ENCODE results near the gene CACNA1B.
"Not testable (repeated sequence)": the region's sequence is repeated elsewhere in the genome, so short reads cannot be mapped to it uniquely, and the experiment has no call there.

CACNA1B gene

DNA sequence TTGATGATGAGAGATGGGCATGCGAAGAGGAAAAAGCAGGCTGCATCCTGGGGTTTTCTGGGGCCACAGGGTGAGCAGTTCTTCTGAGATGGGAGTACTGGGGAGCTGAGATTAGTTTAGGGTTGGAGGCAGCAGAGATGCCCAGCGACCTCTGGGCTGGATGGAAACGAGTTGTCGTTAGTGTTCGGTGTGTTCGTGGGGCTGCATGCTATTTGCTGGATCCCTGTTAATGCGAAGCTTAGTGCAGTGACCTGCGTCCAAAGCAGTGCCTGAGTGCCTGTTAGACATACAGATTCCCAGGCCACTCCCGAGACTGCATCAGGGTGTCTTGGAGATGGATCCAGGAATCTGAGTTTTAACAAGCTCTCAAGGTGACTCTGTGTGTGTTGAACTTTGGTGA is 201.3 kb downstream of the CACNA1B start:
- DNase-seq, result no peak

DNA sequence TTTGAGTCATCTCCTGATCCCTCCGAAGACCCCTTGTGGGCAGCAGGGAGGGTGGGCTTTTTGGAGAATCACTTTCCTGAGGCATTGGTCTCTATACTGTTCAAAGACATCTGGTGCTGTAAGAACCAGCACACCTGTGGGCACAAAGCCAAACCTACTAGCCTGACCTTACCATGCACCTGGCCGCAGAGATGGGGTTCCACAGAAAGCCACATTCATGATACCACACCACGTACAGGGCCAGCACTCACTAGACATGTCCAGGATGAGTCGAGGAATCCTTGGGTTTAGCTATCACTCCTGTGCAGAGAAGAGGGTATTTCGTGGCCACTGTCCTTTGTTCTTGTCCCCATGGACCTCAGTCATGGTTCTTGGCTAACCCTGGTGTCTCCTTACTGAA is 203.4 kb downstream of the CACNA1B start:
- DNase-seq, result no peak

DNA sequence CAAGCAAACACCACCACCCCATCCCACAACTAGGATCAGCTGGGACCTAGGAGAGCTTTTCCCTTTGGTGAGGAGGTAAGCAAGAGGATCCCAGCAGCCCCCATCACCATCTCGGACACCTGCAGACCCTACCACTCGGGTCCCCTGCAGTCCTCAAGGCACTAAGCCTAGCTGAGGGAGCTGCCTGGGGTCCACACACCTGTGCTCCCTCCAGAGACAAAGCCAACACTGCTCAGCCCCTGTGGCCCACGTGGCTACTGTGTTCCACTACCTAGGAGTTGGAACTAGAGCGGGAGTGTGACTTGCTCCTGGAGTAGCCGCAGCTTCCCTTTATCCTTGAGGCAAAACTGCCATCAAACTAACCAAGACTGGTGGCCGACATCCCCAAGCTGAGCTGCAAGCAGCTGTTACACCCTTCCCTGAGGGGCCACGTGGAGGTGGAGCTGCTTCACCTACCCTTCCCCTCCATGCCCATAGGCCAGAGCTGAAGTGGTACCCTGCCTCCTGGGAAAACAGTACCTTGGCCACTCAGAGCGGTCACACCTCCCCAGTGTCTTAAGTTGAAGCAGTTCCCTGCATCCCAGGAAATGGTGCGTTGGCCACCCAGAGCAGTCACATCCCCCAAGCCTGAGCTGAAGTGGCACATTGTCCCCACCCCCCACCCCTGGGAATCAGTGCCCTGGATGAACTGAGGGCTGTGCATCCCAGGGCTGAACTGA is 205.5 kb downstream of the CACNA1B start:
- no peak for DNase-seq

DNA sequence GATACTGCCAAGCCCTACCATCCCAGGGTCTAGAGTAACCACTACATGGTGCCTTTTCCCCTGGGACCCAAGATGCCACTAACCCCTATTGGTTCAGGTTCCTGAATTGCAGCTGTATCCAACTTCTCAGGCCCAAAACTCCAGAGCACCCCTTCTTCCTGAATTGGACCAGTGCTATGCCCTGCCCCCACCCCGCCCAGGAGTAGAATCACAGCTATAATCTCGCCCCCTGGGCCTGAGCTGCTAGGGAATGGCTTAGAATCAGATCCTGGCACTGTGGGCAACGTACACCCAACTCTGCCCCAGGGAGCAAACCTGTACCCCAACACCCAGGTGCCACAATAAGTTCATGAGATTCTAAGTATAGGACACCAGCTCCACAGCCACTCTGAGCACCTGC is 206.3 kb downstream of the CACNA1B start:
- no peak for DNase-seq

DNA sequence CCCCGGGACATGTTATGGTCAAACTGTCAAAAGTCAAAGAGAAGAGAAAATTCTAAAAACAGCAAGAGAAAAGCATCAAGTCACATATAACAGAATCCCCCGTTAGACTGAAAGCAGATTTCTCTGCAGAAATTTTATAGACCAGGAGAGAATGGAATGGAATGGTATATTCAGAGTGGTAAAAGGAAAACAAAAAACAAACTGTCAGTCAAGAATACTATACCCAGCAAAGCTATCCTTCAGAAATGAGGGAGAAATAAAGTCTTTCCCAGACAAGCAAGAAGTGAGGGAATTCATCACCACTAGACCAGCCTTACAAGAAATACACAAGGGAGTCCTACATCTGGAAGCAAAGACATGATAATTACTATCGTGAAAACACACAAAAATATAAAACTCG is 208.0 kb downstream of the CACNA1B start:
- no peak for DNase-seq

DNA sequence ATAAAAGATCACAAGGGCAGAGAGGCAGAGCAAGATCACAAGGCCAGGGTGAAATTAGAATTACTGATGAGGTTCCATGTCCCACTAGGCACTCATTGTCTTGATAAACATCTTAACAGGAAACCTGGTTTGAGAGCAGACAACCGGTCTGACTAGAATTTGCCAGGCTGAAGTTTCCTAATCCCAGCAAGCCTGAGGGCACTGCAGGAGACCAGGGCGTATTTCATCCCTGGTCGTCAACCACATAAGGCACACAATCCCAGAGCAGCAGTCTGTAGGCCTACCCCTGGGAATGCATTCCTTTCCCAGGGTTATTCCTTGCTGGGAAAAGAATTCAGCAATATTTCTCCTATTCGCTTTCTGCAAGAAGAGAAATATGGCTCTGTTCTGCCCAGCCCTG is 214.5 kb downstream of the CACNA1B start:
- not testable (repeated sequence) for DNase-seq

DNA sequence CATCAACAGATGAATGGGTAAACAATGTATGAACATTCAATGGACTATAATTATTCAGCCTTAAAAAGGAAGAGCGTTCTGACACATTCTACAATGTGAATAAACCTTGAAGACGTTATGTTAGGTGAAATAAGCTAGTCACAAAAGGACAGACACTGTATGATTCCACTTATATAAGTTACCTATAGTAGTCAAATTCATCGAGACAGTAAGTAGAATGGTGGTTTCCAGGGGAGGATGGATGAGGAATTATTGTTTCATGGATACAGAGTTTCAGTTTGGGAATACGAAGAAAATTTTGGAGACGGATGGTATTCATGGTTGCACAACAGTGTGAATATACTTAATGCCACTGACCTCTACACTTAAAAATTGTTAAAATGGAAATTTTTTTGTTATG is 216.4 kb downstream of the CACNA1B start:
- no peak for DNase-seq

DNA sequence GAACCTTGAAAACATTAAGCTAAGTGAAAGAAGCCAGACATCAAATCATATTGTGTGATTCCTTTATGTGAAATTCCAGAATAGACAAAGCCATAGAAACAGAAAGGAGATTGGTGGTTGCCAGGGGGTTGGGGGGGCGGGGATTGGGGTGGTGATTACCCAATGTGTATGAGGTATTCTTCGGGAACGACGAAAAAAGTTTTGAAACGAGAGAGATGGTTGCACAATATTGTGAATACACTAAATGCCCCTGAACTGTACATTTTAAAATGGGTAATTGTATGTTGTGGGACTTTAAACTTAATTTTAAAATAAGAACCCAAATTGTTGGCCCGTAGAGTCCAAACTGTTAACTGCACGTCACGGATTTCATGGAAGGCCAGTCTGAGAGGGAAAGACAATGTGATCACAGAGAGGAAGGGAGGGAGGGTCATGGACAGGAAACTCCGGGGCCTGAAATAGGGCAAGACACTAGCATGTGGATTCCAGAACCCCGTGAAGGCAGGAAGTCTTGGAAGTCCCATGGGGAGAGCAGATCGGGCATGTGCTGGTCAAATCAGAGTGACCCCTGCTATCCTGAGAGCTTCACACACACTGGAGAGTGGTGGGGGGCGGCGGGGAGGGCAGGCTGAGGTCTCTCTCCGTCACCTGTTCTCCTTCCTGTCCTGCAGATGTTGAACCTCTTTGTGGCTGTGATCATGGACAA is 218.4 kb downstream of the CACNA1B start:
- no peak for DNase-seq

DNA sequence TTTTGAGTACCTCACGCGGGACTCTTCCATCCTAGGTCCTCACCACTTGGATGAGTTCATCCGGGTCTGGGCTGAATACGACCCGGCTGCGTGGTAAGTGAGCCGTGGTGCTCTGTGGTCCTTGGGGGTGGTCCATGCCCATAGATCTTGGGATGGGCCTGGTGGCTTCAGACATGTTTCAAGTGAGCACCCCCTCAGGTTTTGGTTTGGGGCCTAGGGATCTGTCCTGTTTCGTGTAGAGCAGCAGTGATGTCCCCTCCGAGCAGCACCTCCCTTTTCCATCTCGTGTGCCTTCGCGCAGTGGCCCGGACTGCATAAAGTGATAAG is 218.9 kb downstream of the CACNA1B start:
- no peak for DNase-seq

DNA sequence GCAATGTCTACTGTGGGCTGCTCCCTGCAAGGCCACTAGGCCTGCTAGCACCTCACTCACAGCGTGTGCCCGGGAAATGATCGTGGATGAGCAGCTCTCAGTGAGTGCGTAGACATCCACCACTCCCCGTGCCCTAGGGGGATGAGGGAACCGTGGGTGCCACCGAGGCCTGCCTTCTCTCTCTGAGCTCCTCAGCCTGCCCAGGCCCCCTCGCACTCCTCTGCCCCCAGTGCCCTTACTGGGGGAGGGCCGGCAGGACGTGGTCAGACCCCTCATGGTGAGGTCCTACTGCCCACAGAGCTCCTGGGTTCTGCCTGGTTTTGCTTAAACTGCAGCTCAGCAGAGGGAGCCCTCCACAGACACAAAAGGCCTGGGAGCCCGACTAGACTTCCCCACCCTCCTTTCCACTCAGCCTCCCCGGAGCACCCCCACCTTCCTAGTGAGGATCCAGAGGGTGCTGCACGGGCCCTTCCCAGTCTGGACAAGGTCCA is 220.0 kb downstream of the CACNA1B start:
- no peak for DNase-seq

DNA sequence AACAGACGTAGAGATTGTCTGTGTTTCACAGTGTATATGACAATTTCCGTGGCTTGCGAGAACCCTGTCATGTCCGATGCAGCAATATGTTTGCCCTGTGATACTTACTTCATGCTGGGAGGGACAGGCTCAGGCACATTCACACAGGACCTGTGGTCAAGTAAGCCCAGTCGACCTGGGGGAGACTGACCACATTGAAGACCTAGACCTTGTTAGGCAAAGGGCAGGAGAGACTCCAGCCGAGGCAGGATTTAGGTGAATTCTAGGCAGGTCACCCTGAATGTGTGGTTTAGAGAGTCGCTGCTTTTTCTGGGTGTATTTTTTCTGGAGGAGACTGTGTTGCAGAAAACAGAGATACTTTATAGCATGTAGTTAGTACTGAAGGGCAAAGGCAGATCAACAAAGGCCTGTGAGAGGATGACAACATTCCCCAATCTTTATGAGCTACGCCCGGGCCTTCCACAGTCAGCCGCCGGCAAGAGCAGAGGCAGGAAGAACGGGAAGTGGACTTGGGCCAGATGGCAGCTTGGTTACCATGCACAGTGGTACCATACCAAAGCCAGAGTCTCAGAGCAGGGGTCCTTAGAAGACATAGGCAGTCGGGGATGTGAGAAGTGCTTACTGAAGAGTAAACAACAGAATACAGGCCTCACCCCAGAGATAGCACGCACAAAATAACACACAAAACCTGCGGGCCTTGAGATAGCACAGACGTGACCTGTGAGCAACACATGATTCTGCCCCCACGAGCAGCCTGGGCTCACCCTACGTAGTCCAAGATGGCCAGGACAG is 220.7 kb downstream of the CACNA1B start:
- DNase-seq, result no peak

DNA sequence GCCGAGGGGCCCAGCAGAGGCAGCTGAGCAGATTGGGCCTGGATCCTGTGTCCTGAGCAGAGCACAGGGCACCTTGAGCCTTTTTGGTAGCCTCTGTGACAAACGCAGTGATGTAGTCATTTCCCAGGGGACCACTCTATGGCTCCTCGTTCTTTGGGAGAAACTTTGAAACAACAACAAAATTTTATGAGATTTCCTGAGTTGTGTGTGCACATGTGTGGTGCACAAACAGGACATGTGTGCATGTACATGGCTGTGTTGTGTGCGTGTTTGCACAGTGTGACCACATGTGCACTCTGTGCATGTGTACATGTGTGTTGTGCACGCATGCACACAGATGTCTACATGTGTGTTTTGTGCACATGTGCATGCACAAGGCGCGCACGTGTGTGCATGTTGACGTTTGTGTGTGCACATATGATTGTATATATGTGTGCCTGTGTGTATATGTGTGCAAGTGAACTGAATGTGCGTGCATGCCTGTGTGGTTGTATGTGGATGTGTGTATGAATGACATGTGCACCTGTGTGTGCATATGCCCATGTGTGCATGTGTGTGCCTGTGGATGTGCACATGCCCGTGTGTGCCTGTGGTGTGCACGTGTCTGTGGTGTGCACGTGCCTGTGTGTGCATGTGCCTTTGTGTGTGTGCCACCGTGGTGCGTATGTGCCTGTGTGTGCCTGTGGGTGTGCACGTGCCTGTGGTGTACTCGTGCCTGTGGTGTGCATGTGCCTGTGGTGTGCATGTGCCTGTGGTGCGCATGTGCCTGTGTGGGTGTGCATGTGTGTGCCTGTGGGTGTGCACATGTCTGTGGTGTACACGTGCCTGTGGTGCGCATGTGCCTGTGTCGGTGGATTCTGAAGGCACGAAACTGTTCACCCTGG is 221.6 kb downstream of the CACNA1B start:
- DNase-seq, result no peak

DNA sequence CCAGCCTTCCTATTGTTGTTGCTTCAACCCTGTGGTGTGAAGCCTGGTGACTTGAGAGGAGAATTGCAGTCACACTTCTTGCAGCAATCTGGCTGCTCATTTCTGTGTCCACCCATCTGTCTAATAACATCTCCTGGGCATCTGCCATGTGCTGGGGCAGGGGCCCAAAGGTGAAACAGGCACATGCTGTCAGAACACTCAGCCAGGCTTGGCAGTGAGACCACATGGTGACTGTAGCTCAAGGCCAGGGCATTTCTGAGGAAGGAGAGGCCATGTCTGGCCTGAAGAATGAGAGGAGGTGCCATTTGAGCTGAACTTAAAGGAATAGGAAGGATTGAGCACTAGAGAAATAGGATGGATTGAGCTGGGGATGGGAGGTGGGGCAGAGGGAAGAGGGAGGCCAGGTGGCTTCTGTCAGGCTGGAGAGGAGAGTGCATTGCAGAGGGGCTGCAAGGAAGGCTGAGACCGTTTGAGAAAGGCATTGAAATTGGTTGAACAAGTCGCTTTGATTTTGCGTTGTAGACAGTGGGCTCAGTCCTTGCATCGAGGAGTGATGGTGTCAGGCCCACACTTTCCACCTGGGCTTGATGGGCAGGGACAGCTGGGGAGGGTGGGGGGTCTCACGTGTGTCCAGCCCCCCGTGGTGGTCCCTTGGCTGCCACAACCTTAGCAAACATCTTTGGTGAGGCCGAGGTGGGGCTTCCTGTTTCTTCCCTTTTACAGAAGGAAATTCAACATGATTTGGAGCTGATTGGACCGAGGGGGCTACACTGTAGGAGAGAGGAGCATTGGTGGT is 222.4 kb downstream of the CACNA1B start:
- no peak for DNase-seq

DNA sequence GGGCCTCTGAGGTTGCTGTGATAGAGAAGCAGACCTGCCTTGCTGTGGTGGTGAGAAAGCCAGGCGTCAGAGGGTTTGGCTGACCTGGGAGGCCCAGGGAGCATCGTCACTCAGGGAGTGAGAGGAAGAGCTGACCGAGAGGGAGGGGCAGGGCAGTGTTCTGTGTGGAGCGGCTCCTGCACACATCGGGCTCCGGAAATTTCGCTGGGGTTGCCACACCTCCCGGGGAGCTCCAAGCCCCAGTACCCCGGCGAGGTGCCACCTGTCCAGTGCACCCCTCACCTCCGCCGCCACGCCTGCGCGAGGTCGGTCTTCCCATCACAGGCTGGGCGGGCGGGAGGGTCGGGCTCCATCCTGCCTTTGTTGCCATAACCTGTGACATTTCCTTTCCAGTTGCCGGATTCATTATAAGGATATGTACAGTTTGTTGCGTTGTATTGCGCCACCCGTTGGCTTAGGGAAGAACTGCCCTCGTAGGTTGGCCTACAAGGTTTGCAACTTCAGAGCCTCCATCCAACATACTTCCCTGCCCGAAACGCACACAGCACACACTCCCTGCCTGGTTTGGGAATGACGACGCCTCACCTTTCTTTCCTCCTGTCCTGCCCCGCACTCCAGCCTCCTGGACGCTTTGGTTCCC is 223.2 kb downstream of the CACNA1B start:
- no peak for DNase-seq

DNA sequence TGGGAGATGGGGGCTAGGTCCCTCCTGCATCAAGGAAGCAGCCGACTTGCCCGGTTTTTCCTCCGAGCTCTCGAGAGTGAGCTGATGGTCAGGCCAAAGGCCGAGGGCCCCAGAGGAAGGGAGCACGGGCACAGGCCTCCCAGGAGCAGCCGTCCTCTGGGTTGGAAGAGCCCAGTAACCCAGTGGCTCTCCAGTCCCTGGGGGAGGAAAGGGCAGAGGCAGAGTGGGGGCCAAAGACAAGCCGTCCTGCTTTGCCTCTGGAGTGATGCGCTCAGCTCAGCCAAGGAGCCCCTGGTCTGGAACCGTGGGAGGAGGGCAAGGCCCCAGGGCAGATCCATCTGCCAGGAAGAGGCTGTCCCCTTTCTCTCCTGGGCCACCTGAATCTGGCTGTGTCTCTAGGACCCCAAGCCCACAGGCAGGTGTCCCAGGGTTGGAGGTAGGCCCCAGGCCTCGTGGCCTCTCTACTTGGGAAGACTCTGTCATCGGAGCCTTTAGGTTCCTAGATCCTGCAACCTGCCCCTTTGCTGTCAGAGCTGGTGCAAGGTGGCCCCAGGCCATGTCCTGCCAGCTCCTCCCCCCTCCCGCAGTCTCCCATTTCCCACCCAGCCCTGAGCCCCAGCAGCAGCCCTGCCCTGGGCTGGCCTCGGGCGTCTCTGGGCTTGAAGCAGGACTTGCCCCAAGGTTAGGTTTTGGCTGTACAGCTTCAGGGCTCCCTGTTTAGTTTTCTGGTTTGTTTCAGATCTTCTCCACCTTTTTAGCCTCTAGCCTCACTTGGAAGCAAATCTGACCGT is 224.1 kb downstream of the CACNA1B start:
- no peak for DNase-seq

DNA sequence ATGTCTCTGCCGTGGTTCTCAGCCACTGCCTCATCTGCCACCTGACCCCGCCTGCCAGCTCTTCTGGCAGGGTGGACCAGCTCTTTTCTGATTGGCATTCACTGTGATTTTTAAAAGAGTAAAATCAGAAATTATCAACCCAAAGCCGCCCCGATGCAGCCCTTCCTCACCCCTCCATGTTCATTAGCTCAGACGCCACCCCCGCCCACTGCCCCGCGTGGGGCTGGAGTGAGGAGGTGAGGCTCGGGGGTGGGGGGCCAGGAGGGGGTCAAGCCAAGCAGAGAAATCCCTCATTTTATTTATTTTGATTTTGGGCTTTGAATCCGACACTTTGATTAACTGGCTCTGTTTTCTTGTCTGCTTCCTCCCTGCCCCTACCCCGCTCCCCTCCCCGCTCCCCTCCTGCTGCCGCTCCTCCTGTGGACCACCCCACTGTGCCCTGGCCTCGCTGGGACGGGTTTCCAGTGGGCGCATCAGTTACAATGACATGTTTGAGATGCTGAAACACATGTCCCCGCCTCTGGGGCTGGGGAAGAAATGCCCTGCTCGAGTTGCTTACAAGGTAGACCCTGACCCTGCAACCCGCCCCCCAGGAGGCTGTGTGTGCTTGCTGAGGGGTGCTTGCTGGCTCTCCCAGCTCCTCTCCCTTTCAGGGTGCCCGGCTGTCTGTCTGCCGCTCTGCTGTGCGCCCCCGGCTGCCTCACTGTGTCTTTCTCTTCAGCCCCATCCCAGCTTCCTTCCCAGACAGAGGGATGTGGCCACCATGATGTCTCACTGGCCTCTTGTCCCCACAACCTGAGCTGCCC is 224.9 kb downstream of the CACNA1B start:
- no peak for DNase-seq

DNA sequence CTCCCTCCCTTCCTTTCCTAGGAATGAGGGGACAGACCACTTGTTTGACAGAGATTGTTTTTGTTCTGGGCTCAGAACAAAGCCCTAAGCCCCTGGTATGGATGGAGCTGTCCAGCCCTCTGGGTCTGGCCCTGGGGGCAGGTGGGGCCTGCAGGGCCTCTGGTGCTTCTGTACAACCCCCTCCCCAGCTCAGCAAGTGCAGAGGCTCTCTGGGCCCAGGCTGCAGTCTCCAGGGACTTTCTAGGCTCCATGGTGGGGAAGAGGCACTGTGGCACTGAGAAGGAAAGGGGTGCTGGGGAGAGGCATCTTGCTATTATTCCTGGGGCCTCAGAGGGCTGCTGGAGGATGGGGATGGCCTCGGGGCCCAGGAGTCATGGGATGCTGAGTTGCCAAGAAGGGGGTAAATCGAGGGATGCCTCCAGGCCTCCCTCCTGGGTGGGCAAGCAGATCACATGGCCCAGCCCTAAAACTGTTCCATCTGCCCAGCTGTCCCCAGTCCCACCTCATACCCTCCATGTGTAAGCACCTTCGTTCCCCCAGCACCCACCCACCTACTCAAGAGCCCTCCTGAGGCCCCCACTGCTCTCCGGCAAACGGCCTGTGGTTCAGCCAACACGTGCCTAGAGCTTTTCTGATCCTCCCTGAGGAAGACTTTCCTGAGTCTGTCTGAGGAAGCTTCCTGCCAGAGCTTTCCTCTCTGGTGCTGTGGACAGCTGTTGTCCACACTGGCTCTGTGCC is 225.7 kb downstream of the CACNA1B start:
- no peak for DNase-seq

DNA sequence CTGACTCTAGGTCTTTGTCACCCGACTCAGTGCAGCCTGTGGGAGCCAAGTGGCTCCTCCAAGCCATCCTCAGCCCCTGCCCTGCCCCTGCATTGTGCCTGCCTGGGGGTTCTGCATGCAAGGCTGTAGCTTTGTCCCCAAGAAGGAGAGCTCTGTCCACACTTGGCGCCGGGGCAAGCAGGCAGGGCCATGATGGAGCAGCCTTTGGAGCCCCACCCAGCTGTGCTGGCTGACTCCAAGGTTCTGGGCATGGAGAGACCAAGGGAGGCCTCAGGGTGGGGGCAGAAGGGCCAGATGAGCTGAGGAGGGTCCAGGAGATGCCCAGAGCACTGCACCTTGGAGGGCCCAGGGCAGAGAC is 226.2 kb downstream of the CACNA1B start:
- no peak for DNase-seq
